Nephron progenitor cell (in vitro differentiated cells): ENCODE data around the gene NTRK2.

Experiments used
- DNase-seq: peaks from one replicate; pipeline ENCODE4 v3.0.0; 2021
- H3K27ac Mint-ChIP-seq: 2 replicates; pipeline ENCODE4 v1.8.0; 2021; ENCODE audit warnings: mild to moderate bottlenecking, moderate library complexity, mixed read lengths
- H3K27me3 Mint-ChIP-seq: 2 replicates; pipeline ENCODE4 v1.8.0; 2021; ENCODE audit warnings: mild to moderate bottlenecking, low read depth, mixed read lengths; ENCODE audit not compliant: poor library complexity
- H3K36me3 Mint-ChIP-seq: 2 replicates; pipeline ENCODE4 v1.8.0; 2021; ENCODE audit warnings: low read depth, mixed read lengths
- H3K4me1 Mint-ChIP-seq: 2 replicates; pipeline ENCODE4 v1.8.0; 2021; ENCODE audit warnings: mixed read lengths
- H3K4me3 Mint-ChIP-seq: 2 replicates; pipeline ENCODE4 v1.8.0; 2021; ENCODE audit warnings: mild to moderate bottlenecking, moderate library complexity, mixed read lengths
- H3K9me3 Mint-ChIP-seq: 2 replicates; pipeline ENCODE4 v1.8.0; 2021; ENCODE audit warnings: mild to moderate bottlenecking, moderate library complexity, mixed read lengths
- CTCF ChIP-seq: fragments of 200-600 bp; sonication (generic); IDR thresholded peaks from 2 replicates; pipeline ENCODE4 v1.5.0; 2021; ENCODE audit warnings: antibody characterized with exemption

Gene NTRK2

GRCh38 chr9:85040821-85041465 is 371.4 kb downstream of the NTRK2 start:
- no peak overlapping the region for H3K4me3 Mint-ChIP-seq
- peaks cover 38% of the 10 kb centered on the region for H3K4me1 Mint-ChIP-seq
- no peaks in the 10 kb centered on the region for H3K36me3 Mint-ChIP-seq
- no peak for TF ChIP-seq CTCF
- H3K27ac Mint-ChIP-seq = no peak overlapping the region
- H3K27me3 Mint-ChIP-seq = no peaks in the 10 kb centered on the region
- no peak for DNase-seq
- no peaks in the 10 kb centered on the region for H3K9me3 Mint-ChIP-seq

GRCh38 chr9:85041466-85042137 is 372.1 kb downstream of the NTRK2 start:
- H3K27ac Mint-ChIP-seq = no peak overlapping the region
- H3K4me3 Mint-ChIP-seq = no peak overlapping the region
- no peaks in the 10 kb centered on the region for H3K36me3 Mint-ChIP-seq
- H3K4me1 Mint-ChIP-seq = peaks cover 34% of the 10 kb centered on the region
- no peaks in the 10 kb centered on the region for H3K9me3 Mint-ChIP-seq
- no peak for DNase-seq
- TF ChIP-seq CTCF = no peak
- no peaks in the 10 kb centered on the region for H3K27me3 Mint-ChIP-seq

- H3K27me3 Mint-ChIP-seq = no peaks in the 10 kb centered on the region
- H3K9me3 Mint-ChIP-seq = no peaks in the 10 kb centered on the region
- H3K36me3 Mint-ChIP-seq = no peaks in the 10 kb centered on the region
- H3K27ac Mint-ChIP-seq = no peak overlapping the region
- peaks cover 31% of the 10 kb centered on the region for H3K4me1 Mint-ChIP-seq
- H3K4me3 Mint-ChIP-seq = no peak overlapping the region
- no peak for TF ChIP-seq CTCF
- no peak for DNase-seq
Measured at GRCh38 chr9:85042981-85043647, 373.6 kb downstream of the NTRK2 start.

GRCh38 chr9:85045271-85045670 is 375.7 kb downstream of the NTRK2 start:
- DNase-seq = no peak
- no peaks in the 10 kb centered on the region for H3K36me3 Mint-ChIP-seq
- no peaks in the 10 kb centered on the region for H3K9me3 Mint-ChIP-seq
- peak overlapping the region; percentile 54 for H3K27ac Mint-ChIP-seq
- no peak for TF ChIP-seq CTCF
- peaks cover 20% of the 10 kb centered on the region for H3K4me1 Mint-ChIP-seq
- no peaks in the 10 kb centered on the region for H3K27me3 Mint-ChIP-seq
- H3K4me3 Mint-ChIP-seq = no peak overlapping the region

GRCh38 chr9:85046475-85046874 is 376.9 kb downstream of the NTRK2 start:
- H3K4me3 Mint-ChIP-seq = no peak overlapping the region
- H3K9me3 Mint-ChIP-seq = peaks cover 9% of the 10 kb centered on the region
- H3K27me3 Mint-ChIP-seq = no peaks in the 10 kb centered on the region
- peaks cover 20% of the 10 kb centered on the region for H3K4me1 Mint-ChIP-seq
- H3K27ac Mint-ChIP-seq = peak overlapping the region; percentile 87
- no peak for TF ChIP-seq CTCF
- no peak for DNase-seq
- H3K36me3 Mint-ChIP-seq = no peaks in the 10 kb centered on the region
